Astrocyte of the cerebellum (primary cell): ENCODE data around the gene SMIM33.
A peak's percentile ranks its signal among the peaks of the same experiment; 100 is the strongest.

Experiments
- DNase-seq: peaks from one replicate; pipeline ENCODE4 v3.0.0-alpha.2; 2011; ENCODE audit warnings: low read depth
- H3K4me3 ChIP-seq: 2 replicates; pipeline ENCODE4 v1.5.1; 2011; ENCODE audit warnings: mild to moderate bottlenecking, low read depth, low read length, moderate library complexity
- in situ Hi-C: cut with HindIII; loops from 2 replicates; pipeline ENCODE4 v1.10.0; 2017; ENCODE audit warnings: low sequenced_read_pairs
- TF ChIP-seq, protein P1 (sequence below): IDR thresholded peaks from 2 replicates; pipeline ENCODE4 v1.5.1; 2012; ENCODE audit warnings: low read length, low read depth, moderate library complexity, mild to moderate bottlenecking; ENCODE audit errors: missing control alignments

The SMIM33 gene

DNA sequence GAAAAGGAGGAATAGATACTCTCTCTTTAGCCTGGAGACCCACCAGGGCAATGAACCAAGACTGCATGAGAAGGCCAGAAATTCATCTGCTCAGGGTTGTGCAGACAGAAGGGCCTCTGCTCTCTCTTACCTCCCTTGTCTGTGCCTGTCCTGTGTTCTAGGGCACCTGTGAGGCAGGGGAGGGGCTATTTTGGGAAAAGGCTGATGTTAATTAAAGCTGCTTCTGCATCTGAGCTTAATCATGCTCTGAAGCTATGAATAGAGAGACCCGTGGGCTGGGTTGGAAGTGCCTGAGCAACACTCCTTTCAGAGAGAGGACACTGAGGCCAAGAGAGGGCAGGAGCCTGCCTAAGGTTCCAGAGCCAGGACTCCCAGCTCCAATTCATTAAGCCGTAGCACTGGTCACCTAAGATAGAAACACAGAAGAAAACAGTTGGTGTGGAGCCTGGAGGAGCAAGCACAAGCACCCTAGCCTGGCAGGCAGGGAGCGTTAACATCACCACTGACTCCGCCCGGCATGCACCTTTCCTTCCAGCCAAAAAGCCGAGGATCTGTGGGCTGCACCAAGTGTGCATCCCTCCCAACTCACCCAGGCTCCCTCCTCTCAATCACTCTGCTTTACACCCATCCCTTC is 43.2 kb downstream of the SMIM33 start:
- TF ChIP-seq, protein P1, sequence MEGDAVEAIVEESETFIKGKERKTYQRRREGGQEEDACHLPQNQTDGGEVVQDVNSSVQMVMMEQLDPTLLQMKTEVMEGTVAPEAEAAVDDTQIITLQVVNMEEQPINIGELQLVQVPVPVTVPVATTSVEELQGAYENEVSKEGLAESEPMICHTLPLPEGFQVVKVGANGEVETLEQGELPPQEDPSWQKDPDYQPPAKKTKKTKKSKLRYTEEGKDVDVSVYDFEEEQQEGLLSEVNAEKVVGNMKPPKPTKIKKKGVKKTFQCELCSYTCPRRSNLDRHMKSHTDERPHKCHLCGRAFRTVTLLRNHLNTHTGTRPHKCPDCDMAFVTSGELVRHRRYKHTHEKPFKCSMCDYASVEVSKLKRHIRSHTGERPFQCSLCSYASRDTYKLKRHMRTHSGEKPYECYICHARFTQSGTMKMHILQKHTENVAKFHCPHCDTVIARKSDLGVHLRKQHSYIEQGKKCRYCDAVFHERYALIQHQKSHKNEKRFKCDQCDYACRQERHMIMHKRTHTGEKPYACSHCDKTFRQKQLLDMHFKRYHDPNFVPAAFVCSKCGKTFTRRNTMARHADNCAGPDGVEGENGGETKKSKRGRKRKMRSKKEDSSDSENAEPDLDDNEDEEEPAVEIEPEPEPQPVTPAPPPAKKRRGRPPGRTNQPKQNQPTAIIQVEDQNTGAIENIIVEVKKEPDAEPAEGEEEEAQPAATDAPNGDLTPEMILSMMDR = no peak
- in situ Hi-C loops = no loop called here
- no peak for DNase-seq
- no peak overlapping the region for H3K4me3 ChIP-seq

- in situ Hi-C loops = no loop called here
- no peak for DNase-seq
- no peak overlapping the region for H3K4me3 ChIP-seq
- TF ChIP-seq, protein P1 = no peak
These were observed 43.7 kb downstream of the SMIM33 start for GRCh38 chr5:139514486-139514856.

GRCh38 chr5:139517683-139518564 is 47.1 kb downstream of the SMIM33 start:
- in situ Hi-C loops = no loop called here

More at GRCh38 chr5:139517683-139518564, 47.1 kb downstream of the SMIM33 start:
- TF ChIP-seq, protein P1 = peak; percentile 88
- DNase-seq = peak; percentile 62
- peak overlapping the region; percentile 37 for H3K4me3 ChIP-seq
